BLaER1 treated with 17β-estradiol and CSF1 and Interleukin-3, amounts not matched to agents 10 nM and 100 nM (cell line): ENCODE data around the gene TFEB.
"Not testable (repeated sequence)": the region's sequence is repeated elsewhere in the genome, so short reads cannot be mapped to it uniquely, and the experiment has no call there.

Experiments
- H3K27ac ChIP-seq, 11 experiments: shearing (Covaris generic); formaldehyde crosslinking; 2 replicates each; pipeline ENCODE4 v1.8.1; 2022
- H3K27me3 ChIP-seq, 11 experiments: shearing (Covaris generic); formaldehyde crosslinking; 2 replicates each; pipeline ENCODE4 v1.8.1; 2022
- H3K36me3 ChIP-seq, 11 experiments: shearing (Covaris generic); formaldehyde crosslinking; 2 replicates each; pipeline ENCODE4 v1.8.1; 2022
- H3K4me1 ChIP-seq, 10 experiments: shearing (Covaris generic); formaldehyde crosslinking; 2 replicates each; pipeline ENCODE4 v1.8.1; 2022
- H3K4me2 ChIP-seq, 11 experiments: shearing (Covaris generic); formaldehyde crosslinking; 2 replicates each; pipeline ENCODE4 v1.8.1; 2022
- H3K4me3 ChIP-seq, 10 experiments: shearing (Covaris generic); formaldehyde crosslinking; 2 replicates each; pipeline ENCODE4 v1.8.1; 2022
- H3K9ac ChIP-seq, 11 experiments: shearing (Covaris generic); formaldehyde crosslinking; 2 replicates each; pipeline ENCODE4 v1.8.1; 2022
- H3K9me3 ChIP-seq, 11 experiments: shearing (Covaris generic); formaldehyde crosslinking; replicated peaks in 1 of 11; 2 replicates each; pipeline ENCODE4 v1.8.1; 2022
- H4K20me1 ChIP-seq, 11 experiments: shearing (Covaris generic); formaldehyde crosslinking; 2 replicates each; pipeline ENCODE4 v1.8.1; 2022
- Cebpa-rat ChIP-seq, 11 experiments: shearing (Covaris generic); IDR thresholded peaks; 2 replicates each; pipeline ENCODE4 v1.8.1; 2022

The TFEB gene

DNA sequence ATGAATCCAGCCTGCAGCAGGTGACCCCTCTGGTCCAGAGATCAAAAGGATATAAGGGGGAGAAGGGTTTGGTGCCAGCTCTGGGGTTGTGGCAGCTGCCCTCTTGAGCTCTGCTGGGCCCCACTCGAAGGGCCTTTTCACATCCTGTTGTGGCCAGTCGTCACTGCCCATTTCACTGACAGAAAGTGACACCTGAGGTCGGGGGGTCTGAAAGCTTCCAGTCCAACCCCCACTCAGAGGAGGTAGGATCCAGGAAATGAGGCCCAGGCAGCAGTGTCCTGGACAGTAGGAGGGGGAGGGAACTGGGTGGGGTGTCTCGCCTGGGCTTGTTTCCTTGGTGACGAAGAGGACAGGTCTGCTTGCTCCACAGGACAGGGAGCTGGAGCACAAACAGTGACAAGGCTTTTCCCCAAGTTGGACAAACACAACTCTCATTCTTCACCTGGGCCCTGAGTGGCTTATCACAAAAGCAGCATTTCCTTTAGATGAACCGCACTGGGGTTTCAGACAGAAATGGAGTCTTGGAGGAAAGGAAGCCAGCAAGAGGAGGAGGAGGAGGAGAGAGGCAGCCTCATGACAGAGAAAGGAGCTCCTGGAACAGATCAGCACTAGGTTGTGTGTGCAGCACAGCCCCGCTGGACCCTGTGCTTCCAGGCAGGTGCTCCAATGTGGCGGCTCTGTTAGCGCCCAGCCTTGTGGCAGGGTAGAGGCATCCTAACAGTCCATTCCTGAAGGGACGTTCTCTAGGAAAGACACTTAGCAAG, 33.3 kb upstream of the TFEB start:
- Histone ChIP-seq H3K4me2 (peak overlapping the region; percentile 18 to 57 (median 47); a peak in 20 of 22 replicates), H3K9ac (peak overlapping the region in 4 of 11 experiments; percentile 4 to 48 (median 10); a peak in 4 of 22 replicates), H4K20me1 (no peaks in the 10 kb centered on the region; a peak in 1 of 22 replicates), H3K27me3 (no peaks in the 10 kb centered on the region), H3K27ac (peak overlapping the region in 1 of 11 experiments; percentile 22; a peak in 1 of 22 replicates), H3K4me3 (no peak overlapping the region), H3K4me1 (peaks cover 12 to 31% (median 24%) of the 10 kb centered on the region in 10 experiments), H3K9me3 (no peaks in the 10 kb centered on the region), H3K36me3 (peaks cover 31 to 44% (median 35%) of the 10 kb centered on the region in 11 experiments)
- no peak for TF ChIP-seq Cebpa-rat (IDR thresholded peaks at IDR 0.05)

DNA sequence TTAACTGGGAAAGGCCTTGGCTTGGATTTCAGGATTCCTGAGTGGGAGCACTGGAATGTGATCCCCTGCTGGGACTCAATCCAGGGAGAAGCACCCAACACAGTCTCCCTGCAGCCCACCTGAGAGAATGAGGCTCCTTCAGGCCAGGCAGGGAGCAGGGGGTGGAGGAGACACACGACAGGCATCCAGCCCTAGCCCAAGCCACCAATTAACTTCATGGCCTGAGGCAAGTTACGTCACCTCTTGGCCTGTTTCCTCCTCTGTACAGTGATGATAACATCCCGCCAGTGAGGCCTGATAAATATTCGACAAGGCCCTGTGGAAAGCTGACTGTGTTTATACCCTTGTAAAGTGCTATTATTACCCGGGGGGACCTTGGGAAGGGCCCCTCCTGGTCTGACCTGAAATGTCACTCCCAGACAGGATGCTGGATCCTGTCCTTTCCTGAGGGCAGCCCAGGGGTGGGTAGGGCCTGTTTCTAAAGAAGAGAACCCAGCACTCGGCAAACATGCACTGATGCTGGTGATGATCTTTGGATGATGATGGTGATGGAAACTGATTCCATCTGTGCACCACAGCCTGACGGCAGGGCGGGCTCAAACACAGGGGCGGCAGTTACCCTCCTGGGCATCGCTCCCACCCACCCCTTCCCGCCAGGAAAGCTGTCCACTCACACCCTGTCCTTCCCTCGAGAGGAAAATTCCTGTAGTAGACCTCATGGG, 31.9 kb upstream of the TFEB start:
- H3K27me3 ChIP-seq = no peaks in the 10 kb centered on the region
- H4K20me1 ChIP-seq = no peaks in the 10 kb centered on the region; a peak in 1 of 22 replicates
- peaks cover 12 to 31% (median 24%) of the 10 kb centered on the region in 10 experiments for H3K4me1 ChIP-seq
- H3K27ac ChIP-seq = no peak overlapping the region
- H3K9ac ChIP-seq = no peak overlapping the region
- H3K36me3 ChIP-seq = peaks cover 16 to 31% (median 22%) of the 10 kb centered on the region in 11 experiments
- H3K4me2 ChIP-seq = peak overlapping the region in 9 of 11 experiments; percentile 13 to 53 (median 27); a peak in 13 of 22 replicates
- no peaks in the 10 kb centered on the region for H3K9me3 ChIP-seq
- no peak for TF ChIP-seq Cebpa-rat (IDR thresholded peaks at IDR 0.05)
- no peak overlapping the region for H3K4me3 ChIP-seq

DNA sequence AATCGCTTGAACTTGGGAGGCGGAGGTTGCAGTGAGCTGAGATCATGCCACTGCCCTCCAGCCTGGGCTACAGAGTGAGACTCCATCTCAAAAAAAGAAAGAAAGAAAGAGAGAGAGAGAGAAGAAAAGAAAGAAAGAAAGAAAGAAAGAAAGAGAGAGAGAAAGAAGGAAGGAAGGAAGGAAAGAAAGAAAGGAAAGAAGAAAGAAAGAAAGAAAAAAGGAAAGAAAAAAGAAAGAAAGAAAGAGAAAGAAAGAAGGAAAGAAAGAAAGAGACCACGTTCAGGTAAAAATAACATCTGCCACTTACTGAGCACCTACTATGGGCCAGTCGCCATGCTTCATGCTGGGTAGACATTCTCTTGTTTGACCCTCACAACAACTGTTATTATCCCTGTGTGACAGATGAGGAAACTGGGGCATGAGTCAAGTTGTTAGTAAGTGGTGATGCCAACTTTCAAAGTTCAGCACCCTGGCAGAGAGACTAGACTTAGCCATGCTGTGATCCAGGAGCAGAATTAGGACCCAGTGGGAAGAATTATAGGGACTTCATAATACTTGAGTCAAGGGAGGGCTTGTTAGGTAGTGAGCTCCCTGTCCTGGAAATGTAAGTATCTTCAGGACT, 30.7 kb upstream of the TFEB start:
- H3K9ac ChIP-seq, H3K9me3 ChIP-seq, H3K27me3 ChIP-seq, H3K4me3 ChIP-seq, H3K27ac ChIP-seq, H4K20me1 ChIP-seq: not testable (repeated sequence)
- peaks cover 12 to 31% (median 24%) of the 10 kb centered on the region in 10 experiments for H3K4me1 ChIP-seq
- H3K36me3 ChIP-seq = peaks cover 5 to 20% (median 11%) of the 10 kb centered on the region in 11 experiments; a peak in 21 of 22 replicates
- H3K4me2 ChIP-seq = peak overlapping the region in 3 of 11 experiments; percentile 38 to 53 (median 47); a peak in 4 of 22 replicates

DNA sequence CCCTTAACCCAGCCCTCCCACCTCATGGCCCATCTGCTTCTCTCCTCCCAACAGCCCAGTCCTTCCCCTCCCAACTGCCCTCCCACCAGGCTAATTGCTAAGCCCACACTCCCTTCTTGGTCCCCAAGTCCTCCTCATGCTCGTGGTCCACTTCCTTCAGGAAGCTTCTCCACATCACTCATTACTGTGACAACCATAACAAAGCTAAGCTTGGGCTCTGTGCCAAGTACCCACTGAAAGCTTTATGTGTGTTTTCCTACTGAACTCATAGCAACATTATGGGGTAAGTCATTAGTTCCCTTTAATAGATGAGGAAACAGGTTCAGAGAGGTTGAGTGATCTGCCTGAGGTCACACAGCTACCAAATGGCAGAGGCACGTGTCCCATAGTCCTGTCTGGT, 28.1 kb upstream of the TFEB start:
- no peak overlapping the region for H3K4me2 ChIP-seq
- no peak overlapping the region for H3K27ac ChIP-seq
- no peak overlapping the region for H3K4me3 ChIP-seq
- H4K20me1 ChIP-seq = no peaks in the 10 kb centered on the region
- no peak overlapping the region for H3K9ac ChIP-seq
- no peaks in the 10 kb centered on the region for H3K9me3 ChIP-seq
- H3K4me1 ChIP-seq = peaks cover 4 to 28% (median 16%) of the 10 kb centered on the region in 10 experiments
- no peaks in the 10 kb centered on the region for H3K36me3 ChIP-seq
- H3K27me3 ChIP-seq = no peaks in the 10 kb centered on the region
- no peak for TF ChIP-seq Cebpa-rat (IDR thresholded peaks at IDR 0.05)

DNA sequence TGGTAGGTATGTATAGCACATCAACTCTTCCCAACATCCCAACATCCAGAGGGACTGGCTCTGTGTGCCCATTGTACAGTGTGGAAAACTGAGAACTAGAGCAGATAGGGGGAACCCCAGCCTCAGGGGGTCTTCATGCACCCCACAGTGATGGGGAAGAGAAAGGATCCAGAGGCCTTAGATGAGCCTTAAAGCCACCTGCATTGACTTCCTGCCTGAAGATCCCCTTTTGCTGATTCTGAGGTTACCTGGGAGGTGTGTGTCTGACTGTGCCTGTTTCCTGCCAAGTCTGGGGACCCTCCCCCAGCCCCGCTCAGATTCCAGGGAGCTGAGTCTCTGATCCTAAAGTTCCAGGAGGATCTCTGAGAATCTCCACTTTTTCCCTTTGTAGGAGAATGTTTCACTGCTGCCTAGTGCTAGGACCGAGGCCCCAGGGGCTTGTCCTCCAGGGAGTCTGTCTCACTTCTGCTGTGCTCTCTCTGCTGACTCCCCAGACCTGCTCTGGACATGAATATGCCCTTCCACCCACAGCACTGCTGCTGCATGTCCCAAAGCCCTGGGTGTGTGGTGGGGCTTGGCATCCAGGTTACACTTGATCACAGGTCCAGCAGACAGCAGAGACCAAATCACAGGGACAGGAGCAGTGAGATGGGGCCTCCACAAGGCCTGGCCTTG, 24.6 kb upstream of the TFEB start:
- H3K27me3 ChIP-seq = no peaks in the 10 kb centered on the region
- H3K4me1 ChIP-seq = peaks cover 7 to 41% (median 26%) of the 10 kb centered on the region in 10 experiments; a peak in 17 of 20 replicates
- no peaks in the 10 kb centered on the region for H3K9me3 ChIP-seq

DNA sequence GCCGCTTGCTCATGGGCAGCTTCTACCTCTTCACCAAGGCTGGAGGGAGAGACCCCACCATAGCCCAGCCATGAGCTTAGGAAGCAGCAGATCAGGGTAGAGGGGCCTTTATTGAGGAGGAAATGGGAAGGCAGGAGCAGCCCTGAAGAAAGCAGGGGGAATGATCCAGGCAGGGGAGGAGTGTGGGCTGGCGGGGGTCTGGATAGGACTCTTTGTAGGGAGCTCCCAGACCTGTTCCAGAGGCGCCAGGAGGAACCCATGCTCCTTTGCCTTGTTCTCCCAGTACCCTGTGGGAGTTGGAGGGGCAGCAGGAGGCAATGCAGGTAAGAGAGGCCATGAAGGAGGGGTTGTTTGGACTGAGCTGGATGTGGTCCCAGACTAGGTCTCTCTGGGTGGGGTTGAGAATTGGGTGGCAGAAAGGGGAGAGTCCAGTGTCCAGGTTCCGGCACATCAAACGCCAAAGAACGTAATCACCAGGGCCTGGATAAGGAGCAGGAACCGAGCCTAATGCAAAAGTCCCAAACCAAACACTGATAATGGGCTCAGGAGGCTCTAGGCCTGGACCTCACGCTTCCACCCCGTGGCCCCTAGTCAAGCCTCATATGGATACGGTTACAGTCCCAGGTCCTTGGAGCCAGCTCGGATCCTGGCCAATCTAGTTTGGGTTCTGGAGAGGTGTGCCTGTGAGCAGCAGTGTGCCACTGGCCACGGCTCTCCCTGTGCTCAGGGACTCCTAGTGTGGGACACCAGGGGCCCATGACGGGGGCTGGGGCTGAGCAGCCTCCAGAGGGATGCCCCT, 23.9 kb upstream of the TFEB start:
- H4K20me1 ChIP-seq = no peaks in the 10 kb centered on the region
- no peak overlapping the region for H3K27ac ChIP-seq
- peaks cover 7 to 41% (median 26%) of the 10 kb centered on the region in 10 experiments; a peak in 17 of 20 replicates for H3K4me1 ChIP-seq
- H3K4me3 ChIP-seq = no peak overlapping the region
- no peaks in the 10 kb centered on the region for H3K27me3 ChIP-seq
- H3K36me3 ChIP-seq = no peaks in the 10 kb centered on the region
- H3K9ac ChIP-seq = no peak overlapping the region
- no peak for TF ChIP-seq Cebpa-rat (IDR thresholded peaks at IDR 0.05)
- no peaks in the 10 kb centered on the region for H3K9me3 ChIP-seq
- H3K4me2 ChIP-seq = no peak overlapping the region

More for the DNA sequence above, 24.6 kb upstream of the TFEB start:
- no peaks in the 10 kb centered on the region for H3K36me3 ChIP-seq
- no peak overlapping the region for H3K4me3 ChIP-seq
- H4K20me1 ChIP-seq = no peaks in the 10 kb centered on the region
- peak overlapping the region in 3 of 11 experiments; percentile 11 to 13 (median 13); a peak in 2 of 22 replicates for H3K9ac ChIP-seq
- H3K4me2 ChIP-seq = no peak overlapping the region
- no peak for TF ChIP-seq Cebpa-rat (IDR thresholded peaks at IDR 0.05)
- no peak overlapping the region for H3K27ac ChIP-seq

DNA sequence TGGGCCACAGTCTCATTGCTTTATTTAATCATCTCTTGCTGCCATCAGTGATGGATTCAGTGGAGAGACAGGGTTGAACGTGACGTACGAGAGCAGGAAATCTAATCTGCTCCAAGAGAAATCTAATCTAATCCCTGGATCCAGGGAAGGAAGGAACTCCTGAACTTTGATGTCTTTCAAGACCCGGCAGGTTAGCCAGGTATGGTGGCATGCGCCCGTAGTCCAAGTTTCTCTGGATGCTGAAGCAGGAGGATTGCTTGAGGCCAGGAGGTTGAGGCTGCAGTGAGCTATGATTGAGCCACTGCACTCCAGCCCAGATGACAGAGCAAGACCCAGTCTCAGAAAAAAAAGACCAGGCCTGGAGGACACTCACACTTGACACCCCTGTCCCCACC, 23.2 kb upstream of the TFEB start:
- Histone ChIP-seq H3K27ac (no peak overlapping the region), H3K4me3 (no peak overlapping the region), H3K27me3 (no peaks in the 10 kb centered on the region), H3K4me2 (no peak overlapping the region), H3K36me3 (no peaks in the 10 kb centered on the region), H4K20me1 (no peaks in the 10 kb centered on the region), H3K9ac (no peak overlapping the region), H3K9me3 (no peaks in the 10 kb centered on the region), H3K4me1 (peaks cover 7 to 41% (median 26%) of the 10 kb centered on the region in 10 experiments; a peak in 17 of 20 replicates)
- no peak for TF ChIP-seq Cebpa-rat (IDR thresholded peaks at IDR 0.05)
